Measurements from ENCODE around the gene PROSER1. TPM values are rescaled to one million over a fixed set of nuclear protein-coding genes. Genes with fewer than 3 reads are reported as not detected.

The PROSER1 gene
- total RNA-seq, 4 donors from 2014 or later, result 18.3 to 85.9 (median 28.2) TPM

- no peak for DNase-seq (ENCODE audit: low spot score in 2 of 2)
- Histone ChIP-seq H3K4me1 (no peaks in the 10 kb centered on the region), H3K27me3 (no peaks in the 10 kb centered on the region), H3K36me3 (no peaks in the 10 kb centered on the region), H3K4me3 (no peak overlapping the region), H3K9me3 (no peaks in the 10 kb centered on the region), H3K27ac (no peak overlapping the region)
- TF ChIP-seq EP300 (IDR thresholded peaks at IDR 0.05) (no peak), POLR2A (IDR thresholded peaks at IDR 0.05) (no peak), POLR2AphosphoS5 (IDR thresholded peaks at IDR 0.05) (no peak)
- TF ChIP-seq, protein P1, sequence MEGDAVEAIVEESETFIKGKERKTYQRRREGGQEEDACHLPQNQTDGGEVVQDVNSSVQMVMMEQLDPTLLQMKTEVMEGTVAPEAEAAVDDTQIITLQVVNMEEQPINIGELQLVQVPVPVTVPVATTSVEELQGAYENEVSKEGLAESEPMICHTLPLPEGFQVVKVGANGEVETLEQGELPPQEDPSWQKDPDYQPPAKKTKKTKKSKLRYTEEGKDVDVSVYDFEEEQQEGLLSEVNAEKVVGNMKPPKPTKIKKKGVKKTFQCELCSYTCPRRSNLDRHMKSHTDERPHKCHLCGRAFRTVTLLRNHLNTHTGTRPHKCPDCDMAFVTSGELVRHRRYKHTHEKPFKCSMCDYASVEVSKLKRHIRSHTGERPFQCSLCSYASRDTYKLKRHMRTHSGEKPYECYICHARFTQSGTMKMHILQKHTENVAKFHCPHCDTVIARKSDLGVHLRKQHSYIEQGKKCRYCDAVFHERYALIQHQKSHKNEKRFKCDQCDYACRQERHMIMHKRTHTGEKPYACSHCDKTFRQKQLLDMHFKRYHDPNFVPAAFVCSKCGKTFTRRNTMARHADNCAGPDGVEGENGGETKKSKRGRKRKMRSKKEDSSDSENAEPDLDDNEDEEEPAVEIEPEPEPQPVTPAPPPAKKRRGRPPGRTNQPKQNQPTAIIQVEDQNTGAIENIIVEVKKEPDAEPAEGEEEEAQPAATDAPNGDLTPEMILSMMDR (IDR thresholded peaks at IDR 0.05), result no peak
Measured at GRCh38 chr13:39058040-39058439, 20.2 kb upstream of the PROSER1 start.

GRCh38 chr13:39056018-39056417 lies 18.1 kb upstream of the PROSER1 start:
- no peaks in the 10 kb centered on the region for H3K9me3 ChIP-seq
- WGBS, result 97% methylated on average over 1 of the region's 1 CpG
- TF ChIP-seq EP300 (IDR thresholded peaks at IDR 0.05) (no peak), POLR2A (IDR thresholded peaks at IDR 0.05) (no peak), POLR2AphosphoS5 (IDR thresholded peaks at IDR 0.05) (no peak)
- TF ChIP-seq, protein P1 (IDR thresholded peaks at IDR 0.05), result no peak
- H3K27ac ChIP-seq, result no peak overlapping the region
- no peaks in the 10 kb centered on the region for H3K36me3 ChIP-seq
- H3K27me3 ChIP-seq, result no peaks in the 10 kb centered on the region
- DNase-seq (ENCODE audit: low spot score in 2 of 2), result no peak
- H3K4me1 ChIP-seq, result no peaks in the 10 kb centered on the region
- no peak overlapping the region for H3K4me3 ChIP-seq

DNA sequence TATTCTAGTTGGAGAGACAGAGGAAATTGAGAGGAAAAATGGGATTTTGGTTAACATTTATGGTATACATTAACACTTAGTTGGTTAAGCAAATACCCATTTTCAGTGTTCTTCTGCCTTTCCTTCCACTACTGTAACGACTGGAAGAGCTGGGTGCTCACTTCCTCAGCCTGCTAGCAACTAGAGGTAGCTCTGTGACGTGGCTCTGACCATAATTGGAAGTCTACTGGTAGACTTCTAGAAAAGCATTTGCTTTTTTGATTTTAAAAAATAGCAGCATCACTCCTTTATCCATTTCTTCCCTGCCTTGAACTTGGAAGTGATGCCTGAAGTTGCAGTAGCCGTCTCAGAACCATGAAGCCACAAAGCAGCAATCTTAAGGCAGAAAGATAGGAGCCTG lies 16.2 kb upstream of the PROSER1 start:
- Histone ChIP-seq H3K4me1 (peaks cover 1% of the 10 kb centered on the region), H3K27ac (no peak overlapping the region), H3K36me3 (no peaks in the 10 kb centered on the region), H3K4me3 (no peak overlapping the region), H3K27me3 (no peaks in the 10 kb centered on the region), H3K9me3 (no peaks in the 10 kb centered on the region)
- DNase-seq (ENCODE audit: low spot score in 2 of 2), result no peak
- WGBS, result 85% methylated on average over 3 of the region's 3 CpGs
- TF ChIP-seq, protein P1 (IDR thresholded peaks at IDR 0.05), result no peak
- TF ChIP-seq POLR2A (IDR thresholded peaks at IDR 0.05) (no peak), EP300 (IDR thresholded peaks at IDR 0.05) (no peak), POLR2AphosphoS5 (IDR thresholded peaks at IDR 0.05) (no peak)

- Histone ChIP-seq H3K4me3 (no peak overlapping the region), H3K9me3 (no peaks in the 10 kb centered on the region), H3K4me1 (peaks cover 6% of the 10 kb centered on the region), H3K27ac (no peak overlapping the region), H3K36me3 (no peaks in the 10 kb centered on the region), H3K27me3 (no peaks in the 10 kb centered on the region)
- whole genome bisulfite sequencing, result 77% methylated on average over 6 of the region's 6 CpGs
- TF ChIP-seq POLR2AphosphoS5 (IDR thresholded peaks at IDR 0.05) (no peak), EP300 (IDR thresholded peaks at IDR 0.05) (no peak), POLR2A (IDR thresholded peaks at IDR 0.05) (no peak)
- TF ChIP-seq, protein P1 (IDR thresholded peaks at IDR 0.05), result no peak
- no peak for DNase-seq (ENCODE audit: low spot score in 2 of 2)
Measured at GRCh38 chr13:39052944-39053343, 15.1 kb upstream of the PROSER1 start.

GRCh38 chr13:39051157-39051556 lies 13.3 kb upstream of the PROSER1 start:
- Histone ChIP-seq H3K9me3 (no peaks in the 10 kb centered on the region), H3K27ac (no peak overlapping the region), H3K4me3 (no peak overlapping the region), H3K27me3 (no peaks in the 10 kb centered on the region), H3K36me3 (no peaks in the 10 kb centered on the region), H3K4me1 (peaks cover 6% of the 10 kb centered on the region)
- TF ChIP-seq EP300 (IDR thresholded peaks at IDR 0.05) (no peak), POLR2AphosphoS5 (IDR thresholded peaks at IDR 0.05) (no peak), POLR2A (IDR thresholded peaks at IDR 0.05) (no peak)
- TF ChIP-seq, protein P1 (IDR thresholded peaks at IDR 0.05), result peak in 1 of 2 donors; percentile 24
- no peak for DNase-seq (ENCODE audit: low spot score in 2 of 2)
- 32% methylated on average over 1 of the region's 1 CpG for WGBS
